Natural killer cell (primary cell): ENCODE data around the gene RAB20. TPM values are rescaled to one million over a fixed set of nuclear protein-coding genes. Genes with fewer than 3 reads are reported as not detected.

Experiments
- ATAC-seq, 3 donors: fragments of 150-1000 bp in 2 of 3; fragments of 200-7000 bp in 1 of 3; cut with Tn5 transposase; 1 replicate in 1 of 3; 2 replicates in 2 of 3; pipeline ENCODE4 v1.10.0; 2021; ENCODE audit warnings: mild to moderate bottlenecking in 2 of 3, moderate library complexity in 2 of 3
- DNase-seq, 2 donors: peaks; one replicate each; pipeline versions ENCODE4 v3.0.0 to v3.0.0-alpha.2; 2013 to 2021; ENCODE audit warnings: mixed read lengths in 1 of 2
- H3K27ac ChIP-seq: one replicate; pipeline ENCODE4 v1.5.1; 2013; ENCODE audit warnings: mild to moderate bottlenecking, low read length
- H3K27me3 ChIP-seq: one replicate; pipeline ENCODE4 v1.6.1; 2013; ENCODE audit warnings: low read length; ENCODE audit not compliant: control insufficient read depth, insufficient read depth
- H3K36me3 ChIP-seq: one replicate; pipeline ENCODE4 v1.6.1; 2013; ENCODE audit warnings: low read length; ENCODE audit not compliant: control insufficient read depth, insufficient read depth
- H3K4me1 ChIP-seq: one replicate; pipeline ENCODE4 v1.6.1; 2013; ENCODE audit warnings: low read length; ENCODE audit not compliant: control insufficient read depth, insufficient read depth
- H3K4me3 ChIP-seq: one replicate; pipeline ENCODE4 v1.5.1; 2013; ENCODE audit warnings: low read length
- H3K9me3 ChIP-seq: one replicate; pipeline ENCODE4 v1.6.1; 2013; ENCODE audit warnings: low read length; ENCODE audit not compliant: control insufficient read depth, insufficient read depth
- H3K27ac Mint-ChIP-seq, 2 donors: one replicate each; pipeline ENCODE4 v1.8.0; 2022; ENCODE audit warnings: mild to moderate bottlenecking in 2 of 2, mixed read lengths in 2 of 2, moderate library complexity in 1 of 2
- H3K27me3 Mint-ChIP-seq, 2 donors: one replicate each; pipeline ENCODE4 v1.8.0; 2022; ENCODE audit warnings: low read depth in 2 of 2, mixed read lengths in 2 of 2
- H3K36me3 Mint-ChIP-seq: one replicate; pipeline ENCODE4 v1.8.0; 2022; ENCODE audit warnings: mixed read lengths
- H3K4me1 Mint-ChIP-seq, 2 donors: one replicate each; pipeline ENCODE4 v1.8.0; 2022; ENCODE audit warnings: mixed read lengths in 2 of 2
- H3K4me3 Mint-ChIP-seq: one replicate; pipeline ENCODE4 v1.8.0; 2022; ENCODE audit warnings: mild to moderate bottlenecking, moderate library complexity, mixed read lengths
- H3K9me3 Mint-ChIP-seq, 2 donors: one replicate each; pipeline ENCODE4 v1.8.0; 2022; ENCODE audit warnings: mixed read lengths in 2 of 2
- CTCF ChIP-seq: fragments of 200-600 bp; IDR thresholded peaks from one replicate; pipeline ENCODE4 v1.8.0; 2022; ENCODE audit warnings: antibody characterized with exemption
- WGBS: methylation state at CpG from one replicate; pipeline ENCODE4 v1.1.7; 2013; ENCODE audit warnings: missing lambda C conversion rate; ENCODE audit not compliant: insufficient coverage; 5-methylcytosine and 5-hydroxymethylcytosine counted together
- intact Hi-C: fragments of 100-400 bp; cut with micrococcal nuclease; formaldehyde crosslinking; loops from one replicate; pipeline ENCODE4 v1.14.2; 2022
- total RNA-seq, 4 donors: library from RNA; stranded (reverse); fragments of 120-200 nt in 1 of 4; gene quantifications; one replicate each; pipeline versions ENCODE4 v1.2.3 to v1.2.4, GENCODE V29; 2013 to 2022

RAB20 gene
- total RNA-seq, 3 donors from 2014 or later (not counting 1 experiment from before 2014, with no cell fraction given), result 1.0 to 3.3 (median 1.2) TPM

GRCh38 chr13:110506859-110507566 lies 54.5 kb downstream of the RAB20 start:
- Mint-ChIP-seq H3K36me3 (no peaks in the 10 kb centered on the region), H3K9me3 (no peaks in the 10 kb centered on the region), H3K4me3 (no peak overlapping the region), H3K27me3 (no peaks in the 10 kb centered on the region), H3K27ac (no peak overlapping the region), H3K4me1 (no peaks in the 10 kb centered on the region)
- H3K4me1 ChIP-seq, result no peaks in the 10 kb centered on the region
- DNase-seq (no peak), ATAC-seq (no peak)
- TF ChIP-seq CTCF, result no peak
- no peak overlapping the region for H3K27ac ChIP-seq
- H3K4me3 ChIP-seq, result no peak overlapping the region
- H3K9me3 ChIP-seq, result no peaks in the 10 kb centered on the region
- no peaks in the 10 kb centered on the region for H3K36me3 ChIP-seq
- WGBS, result 82% methylated on average over 17 of the region's 17 CpGs
- no peaks in the 10 kb centered on the region for H3K27me3 ChIP-seq
- intact Hi-C loops, result no loop called here

GRCh38 chr13:110506396-110506795 lies 55.1 kb downstream of the RAB20 start:
- H3K9me3 ChIP-seq, result no peaks in the 10 kb centered on the region
- TF ChIP-seq CTCF, result no peak
- intact Hi-C loops, result no loop called here
- Mint-ChIP-seq H3K27me3 (no peaks in the 10 kb centered on the region), H3K27ac (no peak overlapping the region), H3K36me3 (no peaks in the 10 kb centered on the region), H3K4me1 (no peaks in the 10 kb centered on the region), H3K4me3 (no peak overlapping the region), H3K9me3 (no peaks in the 10 kb centered on the region)
- H3K27ac ChIP-seq, result no peak overlapping the region
- H3K36me3 ChIP-seq, result no peaks in the 10 kb centered on the region
- H3K27me3 ChIP-seq, result no peaks in the 10 kb centered on the region
- no peaks in the 10 kb centered on the region for H3K4me1 ChIP-seq
- ATAC-seq (no peak), DNase-seq (no peak)
- WGBS, result 89% methylated on average over 18 of the region's 18 CpGs
- no peak overlapping the region for H3K4me3 ChIP-seq

GRCh38 chr13:110505594-110505993 lies 55.9 kb downstream of the RAB20 start:
- Histone ChIP-seq H3K4me1 (no peaks in the 10 kb centered on the region), H3K36me3 (no peaks in the 10 kb centered on the region), H3K27me3 (no peaks in the 10 kb centered on the region), H3K4me3 (no peak overlapping the region), H3K27ac (no peak overlapping the region), H3K9me3 (no peaks in the 10 kb centered on the region)
- Mint-ChIP-seq H3K9me3 (no peaks in the 10 kb centered on the region), H3K4me3 (no peak overlapping the region), H3K27ac (no peak overlapping the region), H3K4me1 (no peaks in the 10 kb centered on the region), H3K36me3 (no peaks in the 10 kb centered on the region), H3K27me3 (no peaks in the 10 kb centered on the region)
- DNase-seq (no peak), ATAC-seq (no peak)
- no peak for TF ChIP-seq CTCF
- 92% methylated on average over 10 of the region's 10 CpGs for WGBS
- intact Hi-C loops, result no loop called here

- TF ChIP-seq CTCF, result no peak
- Histone ChIP-seq H3K4me3 (no peak overlapping the region), H3K27ac (no peak overlapping the region), H3K27me3 (no peaks in the 10 kb centered on the region), H3K36me3 (no peaks in the 10 kb centered on the region), H3K4me1 (no peaks in the 10 kb centered on the region), H3K9me3 (no peaks in the 10 kb centered on the region)
- H3K4me3 Mint-ChIP-seq, result no peak overlapping the region
- peaks cover 0 to 4% of the 10 kb centered on the region in 2 donors for H3K27me3 Mint-ChIP-seq
- 88% methylated on average over 18 of the region's 18 CpGs for WGBS
- H3K27ac Mint-ChIP-seq, result no peak overlapping the region
- intact Hi-C loops, result no loop called here
- ATAC-seq (no peak), DNase-seq (no peak)
- no peaks in the 10 kb centered on the region for H3K9me3 Mint-ChIP-seq
- no peaks in the 10 kb centered on the region for H3K36me3 Mint-ChIP-seq
- no peaks in the 10 kb centered on the region for H3K4me1 Mint-ChIP-seq
Measured at GRCh38 chr13:110503979-110504499, 57.5 kb downstream of the RAB20 start.
